K562 (cell line): Measurements from ENCODE around the gene SERTAD3. TPM values are rescaled to one million over a fixed set of nuclear protein-coding genes. Genes with fewer than 3 reads are reported as not detected.
A peak's percentile ranks its signal among the peaks of the same experiment; 100 is the strongest.

ENCODE experiments used
- CHCHD3 ChIP-seq: fragments of 250-450 bp; sonication (Bioruptor Pico); IDR thresholded peaks from 2 replicates; pipeline ENCODE4 v2.1.2; 2022; ENCODE audit warnings: mild to moderate bottlenecking
- EP300 ChIP-seq: IDR thresholded peaks from 2 replicates; pipeline ENCODE4 v1.6.1; 2012; ENCODE audit warnings: low read length, improper control_type of control experiment
- HDAC2 ChIP-seq: fragments of 450-650 bp; IDR thresholded peaks from 2 replicates; pipeline ENCODE4 v1.6.1; 2016; ENCODE audit warnings: mild to moderate bottlenecking
- KAT2B ChIP-seq: IDR thresholded peaks from one replicate; pipeline ENCODE4 v1.6.1; 2012; ENCODE audit warnings: low read depth, mild to moderate bottlenecking, control low read depth, inconsistent platforms, low read length, moderate library complexity
- L3MBTL2 ChIP-seq: fragments of 450-650 bp; IDR thresholded peaks from 2 replicates; pipeline ENCODE4 v1.6.1; 2016; ENCODE audit warnings: mild to moderate bottlenecking, moderate library complexity
- MCM2 ChIP-seq: fragments of 450-650 bp; IDR thresholded peaks from 2 replicates; pipeline ENCODE4 v1.6.1; 2017; ENCODE audit warnings: low read depth, mild to moderate bottlenecking
- PCBP1 ChIP-seq: fragments of 200-400 bp; formaldehyde crosslinking; IDR thresholded peaks from 2 replicates; pipeline ENCODE4 v1.6.1; 2018; ENCODE audit warnings: mild to moderate bottlenecking, low read depth, low read length; ENCODE audit not compliant: poor library complexity, severe bottlenecking
- PCBP2 ChIP-seq: fragments of 200-400 bp; formaldehyde crosslinking; IDR thresholded peaks from 2 replicates; pipeline ENCODE4 v1.6.1; 2018; ENCODE audit warnings: low read length, low read depth, mild to moderate bottlenecking, moderate library complexity; ENCODE audit not compliant: poor library complexity, severe bottlenecking
- POLR2B ChIP-seq: fragments of 450-650 bp; IDR thresholded peaks from 2 replicates; pipeline ENCODE4 v1.6.1; 2018; ENCODE audit warnings: low read depth; ENCODE audit not compliant: partially characterized antibody
- PPARD ChIP-seq: fragments of 250-450 bp; sonication (Bioruptor Pico); IDR thresholded peaks from 2 replicates; pipeline ENCODE4 v1.8.0; 2022; ENCODE audit warnings: inconsistent platforms, mild to moderate bottlenecking, moderate library complexity
- PRPF4 ChIP-seq: fragments of 200-400 bp; formaldehyde crosslinking; IDR thresholded peaks from one replicate; pipeline ENCODE4 v1.6.1; 2017; ENCODE audit warnings: low read length, low read depth, mild to moderate bottlenecking; ENCODE audit not compliant: insufficient read depth, poor library complexity, severe bottlenecking
- RBFOX2 ChIP-seq: fragments of 200-400 bp; formaldehyde crosslinking; IDR thresholded peaks from 2 replicates; pipeline ENCODE4 v1.6.1; 2017; ENCODE audit warnings: low read depth, mild to moderate bottlenecking, low read length, moderate library complexity
- SIX5 ChIP-seq, 2 experiments: IDR thresholded peaks; 2 replicates each; pipeline ENCODE4 v1.6.1; 2011; ENCODE audit warnings: low read length in 2 of 2, borderline replicate concordance in 1 of 2, low read depth in 1 of 2, mild to moderate bottlenecking in 1 of 2, moderate library complexity in 1 of 2; ENCODE audit not compliant: insufficient read depth in 1 of 2
- STAT5B ChIP-seq: fragments of 250-450 bp; sonication (Bioruptor Pico); IDR thresholded peaks from 2 replicates; pipeline ENCODE4 v1.8.0; 2021; ENCODE audit warnings: mild to moderate bottlenecking, inconsistent platforms
- ZNF184 ChIP-seq: sonication (generic); formaldehyde crosslinking; IDR thresholded peaks from 2 replicates; pipeline ENCODE4 v1.5.0; 2020; ENCODE audit warnings: missing genetic modification reagents
- ZNF41 ChIP-seq: fragments of 250-450 bp; sonication (Bioruptor Pico); conservative IDR thresholded peaks from 2 replicates; pipeline ENCODE4 v1.4.0; 2020; ENCODE audit warnings: mild to moderate bottlenecking
- polyA plus RNA-seq, 8 experiments: library from polyadenylated mRNA; depleted of rRNA in 4 of 8; stranded (reverse) in 5 of 8; unstranded in 3 of 8; fragments of >200 nt; fragmentation: Nextera tagmentation in 2 of 8; fragmentation: Illumina TruSeq in 1 of 8; extraction: Ambion mirVana in 2 of 8; extraction: Trizol in 1 of 8; gene quantifications; 2 replicates each; pipeline versions ENCODE4 v1.2.1 to v1.2.3, GENCODE V29; 2011 to 2014; ENCODE audit warnings: inconsistent platforms in 1 of 8, missing spikeins in 1 of 8
- total RNA-seq, 7 experiments: library from RNA; depleted of rRNA in 6 of 7; stranded (reverse); fragments of >200 nt in 6 of 7; fragmentation: Illumina TruSeq in 2 of 7; extraction: Trizol in 2 of 7; gene quantifications; 2 replicates each; pipeline versions ENCODE4 v1.2.1 to v1.2.3, GENCODE V29; 2011 to 2021; ENCODE audit warnings: low replicate concordance in 1 of 7
- TF ChIP-seq, protein P1 (sequence below): fragments of 250-450 bp; sonication (Bioruptor Pico); IDR thresholded peaks from 2 replicates; pipeline ENCODE4 v1.4.0; 2020
- TF ChIP-seq, protein P2 (sequence below): fragments of 150-350 bp; conservative IDR thresholded peaks from 2 replicates; pipeline ENCODE4 v1.6.1; 2014; ENCODE audit warnings: low read length
- TF ChIP-seq, protein P3 (sequence below): conservative IDR thresholded peaks from 2 replicates; pipeline ENCODE4 v1.6.1; 2011; ENCODE audit warnings: low read depth, mild to moderate bottlenecking, low read length; ENCODE audit not compliant: control insufficient read depth

The SERTAD3 gene
- total and polyA plus RNA-seq, 9 of the 15 experiments (the other 6 are each of a cell fraction or from before 2014, with no cell fraction given): 5.4 to 28.9 (median 17.5) TPM

DNA sequence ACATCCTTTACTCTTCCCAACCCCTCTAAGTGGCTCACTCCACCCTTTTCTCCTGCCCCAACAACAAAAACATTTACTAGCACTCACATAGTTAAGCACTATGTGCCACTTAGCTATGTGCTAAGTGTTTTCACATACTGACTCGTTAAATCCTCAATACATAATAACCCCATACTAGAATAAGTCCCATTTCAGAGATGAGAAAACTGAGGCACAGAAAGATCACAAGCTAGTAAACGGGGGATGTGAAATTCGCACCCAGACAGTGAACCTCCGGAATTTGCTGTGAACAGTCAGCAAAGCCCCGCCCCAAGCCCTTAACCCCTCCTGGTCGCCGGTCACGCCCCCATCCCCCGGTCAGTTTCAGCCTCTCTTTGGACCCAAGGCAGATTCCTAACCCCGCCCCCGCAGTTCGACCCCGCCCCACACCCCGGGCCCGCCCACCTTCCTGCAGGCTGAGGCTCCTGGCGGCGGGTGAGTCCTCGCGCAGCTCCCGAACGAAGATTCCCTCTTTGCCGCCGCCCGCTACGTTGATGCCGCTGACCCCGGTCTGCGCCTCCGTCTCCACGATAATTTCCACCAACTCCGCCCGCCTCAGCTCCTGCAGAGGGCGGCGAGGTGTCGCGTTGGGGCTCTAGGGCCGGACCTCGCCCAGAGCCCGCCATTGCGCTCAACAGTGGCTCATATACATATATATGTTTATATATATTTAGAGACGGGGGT lies 40.7 kb downstream of the SERTAD3 start (continued):
- TF ChIP-seq, protein P1, sequence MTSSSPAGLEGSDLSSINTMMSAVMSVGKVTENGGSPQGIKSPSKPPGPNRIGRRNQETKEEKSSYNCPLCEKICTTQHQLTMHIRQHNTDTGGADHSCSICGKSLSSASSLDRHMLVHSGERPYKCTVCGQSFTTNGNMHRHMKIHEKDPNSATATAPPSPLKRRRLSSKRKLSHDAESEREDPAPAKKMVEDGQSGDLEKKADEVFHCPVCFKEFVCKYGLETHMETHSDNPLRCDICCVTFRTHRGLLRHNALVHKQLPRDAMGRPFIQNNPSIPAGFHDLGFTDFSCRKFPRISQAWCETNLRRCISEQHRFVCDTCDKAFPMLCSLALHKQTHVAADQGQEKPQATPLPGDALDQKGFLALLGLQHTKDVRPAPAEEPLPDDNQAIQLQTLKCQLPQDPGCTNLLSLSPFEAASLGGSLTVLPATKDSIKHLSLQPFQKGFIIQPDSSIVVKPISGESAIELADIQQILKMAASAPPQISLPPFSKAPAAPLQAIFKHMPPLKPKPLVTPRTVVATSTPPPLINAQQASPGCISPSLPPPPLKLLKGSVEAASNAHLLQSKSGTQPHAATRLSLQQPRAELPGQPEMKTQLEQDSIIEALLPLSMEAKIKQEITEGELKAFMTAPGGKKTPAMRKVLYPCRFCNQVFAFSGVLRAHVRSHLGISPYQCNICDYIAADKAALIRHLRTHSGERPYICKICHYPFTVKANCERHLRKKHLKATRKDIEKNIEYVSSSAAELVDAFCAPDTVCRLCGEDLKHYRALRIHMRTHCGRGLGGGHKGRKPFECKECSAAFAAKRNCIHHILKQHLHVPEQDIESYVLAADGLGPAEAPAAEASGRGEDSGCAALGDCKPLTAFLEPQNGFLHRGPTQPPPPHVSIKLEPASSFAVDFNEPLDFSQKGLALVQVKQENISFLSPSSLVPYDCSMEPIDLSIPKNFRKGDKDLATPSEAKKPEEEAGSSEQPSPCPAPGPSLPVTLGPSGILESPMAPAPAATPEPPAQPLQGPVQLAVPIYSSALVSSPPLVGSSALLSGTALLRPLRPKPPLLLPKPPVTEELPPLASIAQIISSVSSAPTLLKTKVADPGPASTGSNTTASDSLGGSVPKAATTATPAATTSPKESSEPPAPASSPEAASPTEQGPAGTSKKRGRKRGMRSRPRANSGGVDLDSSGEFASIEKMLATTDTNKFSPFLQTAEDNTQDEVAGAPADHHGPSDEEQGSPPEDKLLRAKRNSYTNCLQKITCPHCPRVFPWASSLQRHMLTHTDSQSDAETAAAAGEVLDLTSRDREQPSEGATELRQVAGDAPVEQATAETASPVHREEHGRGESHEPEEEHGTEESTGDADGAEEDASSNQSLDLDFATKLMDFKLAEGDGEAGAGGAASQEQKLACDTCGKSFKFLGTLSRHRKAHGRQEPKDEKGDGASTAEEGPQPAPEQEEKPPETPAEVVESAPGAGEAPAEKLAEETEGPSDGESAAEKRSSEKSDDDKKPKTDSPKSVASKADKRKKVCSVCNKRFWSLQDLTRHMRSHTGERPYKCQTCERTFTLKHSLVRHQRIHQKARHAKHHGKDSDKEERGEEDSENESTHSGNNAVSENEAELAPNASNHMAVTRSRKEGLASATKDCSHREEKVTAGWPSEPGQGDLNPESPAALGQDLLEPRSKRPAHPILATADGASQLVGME (CRISPR knock-in tag): no peak
- TF ChIP-seq HDAC2: peak; percentile 96
- TF ChIP-seq PCBP2: no peak
- no peak for TF ChIP-seq PPARD (CRISPR knock-in tag)
- TF ChIP-seq STAT5B (CRISPR knock-in tag): no peak
- TF ChIP-seq SIX5 (IDR thresholded peaks at IDR 0.05; ENCODE audit: borderline replicate concordance in 1 of 2, insufficient read depth in 1 of 2, low read depth in 1 of 2, low read length in 2 of 2): no peak
- no peak for TF ChIP-seq POLR2B
- TF ChIP-seq, protein P2, sequence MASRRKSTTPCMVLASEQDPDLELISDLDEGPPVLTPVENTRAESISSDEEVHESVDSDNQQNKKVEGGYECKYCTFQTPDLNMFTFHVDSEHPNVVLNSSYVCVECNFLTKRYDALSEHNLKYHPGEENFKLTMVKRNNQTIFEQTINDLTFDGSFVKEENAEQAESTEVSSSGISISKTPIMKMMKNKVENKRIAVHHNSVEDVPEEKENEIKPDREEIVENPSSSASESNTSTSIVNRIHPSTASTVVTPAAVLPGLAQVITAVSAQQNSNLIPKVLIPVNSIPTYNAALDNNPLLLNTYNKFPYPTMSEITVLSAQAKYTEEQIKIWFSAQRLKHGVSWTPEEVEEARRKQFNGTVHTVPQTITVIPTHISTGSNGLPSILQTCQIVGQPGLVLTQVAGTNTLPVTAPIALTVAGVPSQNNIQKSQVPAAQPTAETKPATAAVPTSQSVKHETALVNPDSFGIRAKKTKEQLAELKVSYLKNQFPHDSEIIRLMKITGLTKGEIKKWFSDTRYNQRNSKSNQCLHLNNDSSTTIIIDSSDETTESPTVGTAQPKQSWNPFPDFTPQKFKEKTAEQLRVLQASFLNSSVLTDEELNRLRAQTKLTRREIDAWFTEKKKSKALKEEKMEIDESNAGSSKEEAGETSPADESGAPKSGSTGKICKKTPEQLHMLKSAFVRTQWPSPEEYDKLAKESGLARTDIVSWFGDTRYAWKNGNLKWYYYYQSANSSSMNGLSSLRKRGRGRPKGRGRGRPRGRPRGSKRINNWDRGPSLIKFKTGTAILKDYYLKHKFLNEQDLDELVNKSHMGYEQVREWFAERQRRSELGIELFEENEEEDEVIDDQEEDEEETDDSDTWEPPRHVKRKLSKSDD: no peak
- TF ChIP-seq L3MBTL2: peak; percentile 70; the same call in 1 of the 2 replicates
- no peak for TF ChIP-seq MCM2
- TF ChIP-seq ZNF41: no peak
- TF ChIP-seq PCBP1: no peak
- TF ChIP-seq, protein P3, sequence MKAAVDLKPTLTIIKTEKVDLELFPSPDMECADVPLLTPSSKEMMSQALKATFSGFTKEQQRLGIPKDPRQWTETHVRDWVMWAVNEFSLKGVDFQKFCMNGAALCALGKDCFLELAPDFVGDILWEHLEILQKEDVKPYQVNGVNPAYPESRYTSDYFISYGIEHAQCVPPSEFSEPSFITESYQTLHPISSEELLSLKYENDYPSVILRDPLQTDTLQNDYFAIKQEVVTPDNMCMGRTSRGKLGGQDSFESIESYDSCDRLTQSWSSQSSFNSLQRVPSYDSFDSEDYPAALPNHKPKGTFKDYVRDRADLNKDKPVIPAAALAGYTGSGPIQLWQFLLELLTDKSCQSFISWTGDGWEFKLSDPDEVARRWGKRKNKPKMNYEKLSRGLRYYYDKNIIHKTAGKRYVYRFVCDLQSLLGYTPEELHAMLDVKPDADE: no peak
- no peak for TF ChIP-seq KAT2B
- no peak for TF ChIP-seq CHCHD3 (CRISPR knock-in tag)
- no peak for TF ChIP-seq EP300
- no peak for TF ChIP-seq RBFOX2
- TF ChIP-seq ZNF184: no peak
- TF ChIP-seq PRPF4: no peak
